Small intestine (tissue), 7 donors: ENCODE measurements around the gene RACK1. TPM values are rescaled to one million over a fixed set of nuclear protein-coding genes. Genes with fewer than 3 reads are reported as not detected.

ENCODE experiments used
- DNase-seq, 2 donors: peaks; one replicate each; pipeline versions ENCODE4 v3.0.0 to v3.0.0-alpha.2; 2013
- FAIRE-seq: peaks from 2 replicates; lab custom pipeline; 2012; peaks lifted over from hg19 to GRCh38; lab: Jason Lieb, UNC
- H3K27ac ChIP-seq, 3 donors: one replicate each; pipeline ENCODE4 v1.5.1; 2013; ENCODE audit warnings: low read length in 2 of 3, mild to moderate bottlenecking in 2 of 3, control low read depth in 1 of 3, inconsistent platforms in 1 of 3, low read depth in 1 of 3, moderate library complexity in 1 of 3
- H3K27me3 ChIP-seq, 3 donors: one replicate each; pipeline ENCODE4 v1.6.1; 2013; ENCODE audit warnings: low read length in 3 of 3, inconsistent platforms in 1 of 3; ENCODE audit not compliant: control insufficient read depth in 3 of 3, insufficient read depth in 3 of 3
- H3K36me3 ChIP-seq, 3 donors: one replicate each; pipeline ENCODE4 v1.6.1; 2013; ENCODE audit warnings: low read length in 3 of 3, inconsistent platforms in 1 of 3, low read depth in 1 of 3, mild to moderate bottlenecking in 1 of 3, moderate library complexity in 1 of 3; ENCODE audit not compliant: control insufficient read depth in 3 of 3, insufficient read depth in 2 of 3
- H3K4me1 ChIP-seq, 3 donors: one replicate each; pipeline ENCODE4 v1.6.1; 2013; ENCODE audit warnings: low read length in 2 of 3, inconsistent platforms in 1 of 3, low read depth in 1 of 3, mild to moderate bottlenecking in 1 of 3, moderate library complexity in 1 of 3; ENCODE audit not compliant: control insufficient read depth in 3 of 3, insufficient read depth in 2 of 3
- H3K4me3 ChIP-seq, 3 donors: one replicate each; pipeline ENCODE4 v1.5.1; 2013; ENCODE audit warnings: low read length in 3 of 3, control low read depth in 1 of 3, inconsistent platforms in 1 of 3, low read depth in 1 of 3, mild to moderate bottlenecking in 1 of 3, moderate library complexity in 1 of 3
- H3K9me3 ChIP-seq, 2 donors: one replicate each; pipeline ENCODE4 v1.6.1; 2013; ENCODE audit warnings: low read depth in 1 of 2, low read length in 1 of 2; ENCODE audit not compliant: control insufficient read depth in 2 of 2, insufficient read depth in 1 of 2
- WGBS, 3 donors: extraction: QIAGEN DNeasy Blood & Tissue Kit; methylation state at CpG; one replicate each; pipeline ENCODE4 v1.1.7; 2013; 5-methylcytosine and 5-hydroxymethylcytosine counted together
- polyA plus RNA-seq, 4 donors: library from polyadenylated mRNA; stranded (reverse) in 3 of 4; unstranded in 1 of 4; fragments of 200-250 nt in 3 of 4; fragments of 120-200 nt in 1 of 4; gene quantifications; one replicate each; pipeline versions ENCODE4 v1.2.1 to v1.2.3, GENCODE V29; 2013
- donor health status: healthy with polysubstance abuse.
- donor health status: control.
- donor health status: control.
- donor health status: Bipolar disorder and iron deficiency.
- donor health status: healthy.

The RACK1 gene
- polyA plus RNA-seq, 4 donors: 1,482 to 3,503 (median 2,448) TPM

GRCh38 chr5:181234455-181235306, 9.0 kb downstream of the RACK1 start:
- no peak for DNase-seq
- H3K36me3 ChIP-seq: peaks cover 28 to 87% (median 38%) of the 10 kb centered on the region in 3 donors
- no peaks in the 10 kb centered on the region for H3K27me3 ChIP-seq
- no peak overlapping the region for H3K27ac ChIP-seq
- H3K4me3 ChIP-seq: no peak overlapping the region
- FAIRE-seq: no peak
- H3K9me3 ChIP-seq: no peaks in the 10 kb centered on the region
- WGBS, 3 donors: 86 to 90% (median 87%) methylated on average over 22 of the region's 22 CpGs
- no peaks in the 10 kb centered on the region for H3K4me1 ChIP-seq

GRCh38 chr5:181233801-181234454, 9.8 kb downstream of the RACK1 start:
- H3K27me3 ChIP-seq: no peaks in the 10 kb centered on the region
- DNase-seq: no peak
- 90 to 93% (median 90%) methylated on average over 20 to 24 of the region's 24 CpGs for WGBS, 3 donors

GRCh38 chr5:181233088-181233800, 10.5 kb downstream of the RACK1 start:
- no peaks in the 10 kb centered on the region for H3K4me1 ChIP-seq
- no peaks in the 10 kb centered on the region for H3K27me3 ChIP-seq
- FAIRE-seq (no peak), DNase-seq (no peak)
- H3K27ac ChIP-seq: no peak overlapping the region
- H3K9me3 ChIP-seq: no peaks in the 10 kb centered on the region
- no peak overlapping the region for H3K4me3 ChIP-seq
- H3K36me3 ChIP-seq: peaks cover 28 to 75% (median 38%) of the 10 kb centered on the region in 3 donors
- WGBS, 3 donors: 80 to 83% (median 81%) methylated on average over 16 of the region's 16 CpGs

More at GRCh38 chr5:181233801-181234454, 9.8 kb downstream of the RACK1 start:
- no peak for FAIRE-seq
- Histone ChIP-seq H3K36me3 (peaks cover 28 to 82% (median 38%) of the 10 kb centered on the region in 3 donors), H3K27ac (no peak overlapping the region), H3K4me1 (no peaks in the 10 kb centered on the region), H3K4me3 (no peak overlapping the region), H3K9me3 (no peaks in the 10 kb centered on the region)

GRCh38 chr5:181232593-181232992, 11.1 kb downstream of the RACK1 start:
- Histone ChIP-seq H3K4me3 (no peak overlapping the region), H3K27ac (no peak overlapping the region), H3K27me3 (no peaks in the 10 kb centered on the region), H3K36me3 (peaks cover 22 to 72% (median 33%) of the 10 kb centered on the region in 3 donors), H3K4me1 (no peaks in the 10 kb centered on the region), H3K9me3 (no peaks in the 10 kb centered on the region)
- 86 to 93% (median 90%) methylated on average over 16 to 18 of the region's 18 CpGs for WGBS, 3 donors
- DNase-seq (no peak), FAIRE-seq (no peak)

- WGBS, 3 donors: 87 to 88% (median 87%) methylated on average over 7 of the region's 7 CpGs
- peaks cover 11 to 66% (median 23%) of the 10 kb centered on the region in 3 donors for H3K36me3 ChIP-seq
- H3K4me3 ChIP-seq: no peak overlapping the region
- no peak overlapping the region for H3K27ac ChIP-seq
- DNase-seq (no peak), FAIRE-seq (no peak)
- no peaks in the 10 kb centered on the region for H3K27me3 ChIP-seq
- no peaks in the 10 kb centered on the region for H3K4me1 ChIP-seq
- H3K9me3 ChIP-seq: no peaks in the 10 kb centered on the region
Observed at GRCh38 chr5:181231432-181231831, 12.3 kb downstream of the RACK1 start.

GRCh38 chr5:181230551-181230950, 13.2 kb downstream of the RACK1 start:
- no peak for DNase-seq
- 78 to 83% (median 79%) methylated on average over 6 of the region's 6 CpGs for whole genome bisulfite sequencing, 3 donors
- no peaks in the 10 kb centered on the region for H3K9me3 ChIP-seq
- FAIRE-seq: no peak
- H3K27me3 ChIP-seq: no peaks in the 10 kb centered on the region
- no peaks in the 10 kb centered on the region for H3K4me1 ChIP-seq
- peaks cover 5 to 60% (median 15%) of the 10 kb centered on the region in 3 donors for H3K36me3 ChIP-seq
- no peak overlapping the region for H3K4me3 ChIP-seq
- no peak overlapping the region for H3K27ac ChIP-seq

GRCh38 chr5:181229996-181230395, 13.7 kb downstream of the RACK1 start:
- peaks cover 5 to 54% (median 15%) of the 10 kb centered on the region in 3 donors for H3K36me3 ChIP-seq
- WGBS, 3 donors: 87 to 95% (median 91%) methylated on average over 13 of the region's 13 CpGs
- FAIRE-seq (no peak), DNase-seq (no peak)
- no peak overlapping the region for H3K4me3 ChIP-seq
- H3K27ac ChIP-seq: no peak overlapping the region
- H3K4me1 ChIP-seq: no peaks in the 10 kb centered on the region
- H3K9me3 ChIP-seq: no peaks in the 10 kb centered on the region
- H3K27me3 ChIP-seq: no peaks in the 10 kb centered on the region
